ENCODE measurements around the gene AVEN. TPM values are rescaled to one million over a fixed set of nuclear protein-coding genes. Genes with fewer than 3 reads are reported as not detected.

AVEN gene
- polyA plus RNA-seq, 1 of the 3 experiments (the other 2 are of a cell fraction): 7.5 TPM

DNA sequence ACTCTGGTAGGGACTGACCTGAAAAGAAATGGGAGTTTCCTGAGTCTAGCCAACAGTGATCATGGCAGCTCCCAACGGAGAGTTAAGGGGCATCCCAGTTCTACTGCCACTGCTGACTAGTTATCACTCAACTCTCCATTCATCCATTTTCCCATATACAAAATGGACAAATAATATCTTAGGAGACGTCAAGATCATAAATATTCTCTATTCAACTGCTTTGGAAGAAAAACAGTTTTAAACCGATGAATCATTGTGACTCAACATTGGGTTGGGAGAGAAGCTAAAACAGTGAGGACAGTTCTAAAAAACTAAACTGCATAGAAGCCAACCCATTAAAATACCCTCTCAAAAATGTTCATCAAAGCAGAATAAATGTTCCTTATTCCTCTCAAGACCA is 128.3 kb downstream of the AVEN start (continued):
- no peak for TF ChIP-seq SMC3 (IDR thresholded peaks at IDR 0.05; ENCODE audit: low read depth, low read length)
- TF ChIP-seq POLR2AphosphoS5 (IDR thresholded peaks at IDR 0.05; ENCODE audit: low read depth, low read length): no peak; the same call in 1 of the 2 replicates
- no peak for TF ChIP-seq ELF1 (IDR thresholded peaks at IDR 0.05)
- peak in 1 of 2 experiments; percentile 67; a peak in 1 of 4 replicates for TF ChIP-seq EP300 (IDR thresholded peaks at IDR 0.05; ENCODE audit: borderline replicate concordance in 1 of 2, low read depth in 1 of 2, low read length in 1 of 2)
- no peak for TF ChIP-seq EZH2phosphoT487 (IDR thresholded peaks at IDR 0.05; ENCODE audit: borderline replicate concordance, low read depth)
- no peak for TF ChIP-seq TEAD4 (IDR thresholded peaks at IDR 0.05; ENCODE audit: borderline replicate concordance, insufficient read depth)
- TF ChIP-seq MEF2A (IDR thresholded peaks at IDR 0.05; ENCODE audit: borderline replicate concordance, low read depth): no peak
- 0 out of 2 replicates have a peak, but pooled peaks have one; percentile 18 for TF ChIP-seq FOXM1 (IDR thresholded peaks at IDR 0.05; ENCODE audit: low read depth)
- TF ChIP-seq RXRA (IDR thresholded peaks at IDR 0.05; ENCODE audit: borderline replicate concordance, low read depth): no peak; the same call in 1 of the 2 replicates
- no peak for TF ChIP-seq CHD2 (IDR thresholded peaks at IDR 0.05; ENCODE audit: low read length, partially characterized antibody)

DNA sequence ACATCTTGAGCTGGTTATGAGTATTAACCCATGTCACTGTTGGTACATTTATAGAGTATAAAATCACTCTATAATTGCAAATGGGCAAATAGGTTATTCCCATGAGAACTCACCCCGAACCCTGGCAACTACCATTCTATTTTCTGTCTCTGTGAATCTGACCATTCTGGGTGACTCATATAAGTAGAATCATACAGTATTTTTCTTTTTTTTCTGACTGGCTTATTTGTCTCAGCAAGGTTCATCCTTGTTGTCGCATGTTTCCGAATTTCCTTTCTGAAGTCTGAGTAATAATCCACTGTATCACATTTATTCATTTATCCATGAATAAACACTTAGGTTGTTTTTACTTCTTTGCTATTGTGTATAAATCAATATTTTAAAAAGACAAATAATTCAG is 130.6 kb downstream of the AVEN start:
- H3K4me1 ChIP-seq (ENCODE audit: control insufficient read depth in 1 of 2, insufficient read depth in 2 of 2, low read depth in 1 of 2, low read length in 1 of 2): peaks cover 0 to 23% of the 10 kb centered on the region in 2 experiments
- ChIA-PET CTCF (interaction anchor here (1.7 kb wide), 1 partner anchor 25 kb away, joined by 3 read pairs; no protein-coding TSS in a partner anchor), POLR2A (no interaction called here)
- no peaks in the 10 kb centered on the region for H3K9me2 ChIP-seq
- H3K79me2 ChIP-seq (ENCODE audit: insufficient read depth): no peaks in the 10 kb centered on the region
- H3K4me2 ChIP-seq: peak overlapping the region; percentile 71
- peak overlapping the region in 1 of 2 experiments; percentile 86; a peak in 2 of 4 replicates for H3K27ac ChIP-seq (ENCODE audit: low read depth in 2 of 2, low read length in 1 of 2)
- no peaks in the 10 kb centered on the region for H3K27me3 ChIP-seq (ENCODE audit: insufficient read depth)
- no peaks in the 10 kb centered on the region for H3K36me3 ChIP-seq (replicated peaks in 1 of 2; ENCODE audit: control insufficient read depth in 1 of 2, insufficient read depth in 2 of 2, low read length in 1 of 2)
- H3F3A ChIP-seq (replicated peaks; ENCODE audit: insufficient read depth): peaks cover 30% of the 10 kb centered on the region
- no peaks in the 10 kb centered on the region for H4K20me1 ChIP-seq (ENCODE audit: insufficient read depth)
- H3K4me3 ChIP-seq (ENCODE audit: low read depth in 2 of 2, low read length in 1 of 2): no peak overlapping the region
- no peak for DNase-seq
- peak overlapping the region; percentile 49; the same call in 1 of the 2 replicates for H3K9ac ChIP-seq
- TF ChIP-seq FOSL2 (IDR thresholded peaks at IDR 0.05; ENCODE audit: borderline replicate concordance, low read depth) (peak; percentile 64; the same call in 1 of the 2 replicates), RFX5 (IDR thresholded peaks at IDR 0.05; ENCODE audit: low read length) (no peak), JUND (IDR thresholded peaks at IDR 0.05) (peak; percentile 34; the same call in 1 of the 2 replicates)
- no peak overlapping the region for H2AFZ ChIP-seq (ENCODE audit: low read depth)
- no peaks in the 10 kb centered on the region for H3K9me3 ChIP-seq
- WGBS (ENCODE audit: low lambda C conversion rate): 43% methylated on average over 3 of the region's 3 CpGs

DNA sequence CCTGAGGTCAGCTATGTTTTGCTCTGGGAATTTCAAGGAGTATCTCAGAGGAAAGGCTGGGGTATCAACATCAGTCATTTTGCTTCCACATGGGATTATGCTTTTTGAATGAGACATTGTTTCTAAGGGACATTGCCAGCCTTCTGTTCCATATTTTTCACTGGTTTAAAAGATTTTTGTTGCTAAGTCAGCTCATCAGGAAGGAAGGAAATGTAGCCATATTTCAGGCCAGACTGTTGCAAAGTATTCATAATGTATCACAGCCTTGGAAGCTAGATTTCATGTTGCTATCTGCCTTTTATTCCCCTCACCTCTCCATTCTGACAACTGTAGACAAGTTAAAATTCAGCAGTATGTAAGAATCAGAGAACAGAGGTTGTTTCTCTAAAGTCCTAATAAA is 131.7 kb downstream of the AVEN start:
- no peaks in the 10 kb centered on the region for H3K9me3 ChIP-seq
- ChIA-PET CTCF (no interaction called here), POLR2A (no interaction called here)
- H3K9ac ChIP-seq: peak overlapping the region; percentile 24; the same call in 1 of the 2 replicates
- no peaks in the 10 kb centered on the region for H4K20me1 ChIP-seq (ENCODE audit: insufficient read depth)
- DNase-seq: no peak
- H3K27me3 ChIP-seq (ENCODE audit: insufficient read depth): no peaks in the 10 kb centered on the region
- H3K4me3 ChIP-seq (ENCODE audit: low read depth in 2 of 2, low read length in 1 of 2): no peak overlapping the region
- no peaks in the 10 kb centered on the region for H3K79me2 ChIP-seq (ENCODE audit: insufficient read depth)
- H3K4me1 ChIP-seq (ENCODE audit: control insufficient read depth in 1 of 2, insufficient read depth in 2 of 2, low read depth in 1 of 2, low read length in 1 of 2): peaks cover 0 to 23% of the 10 kb centered on the region in 2 experiments
- H2AFZ ChIP-seq (ENCODE audit: low read depth): no peak overlapping the region
- 0 out of 2 replicates have a peak overlapping the region, but pooled peaks have one; percentile 71 for H3K4me2 ChIP-seq
- H3K36me3 ChIP-seq (replicated peaks in 1 of 2; ENCODE audit: control insufficient read depth in 1 of 2, insufficient read depth in 2 of 2, low read length in 1 of 2): no peaks in the 10 kb centered on the region
- peak overlapping the region in 1 of 2 experiments; percentile 86; a peak in 2 of 4 replicates for H3K27ac ChIP-seq (ENCODE audit: low read depth in 2 of 2, low read length in 1 of 2)
- peaks cover 30% of the 10 kb centered on the region for H3F3A ChIP-seq (replicated peaks; ENCODE audit: insufficient read depth)
- no peaks in the 10 kb centered on the region for H3K9me2 ChIP-seq
- no peak for TF ChIP-seq EP300 (IDR thresholded peaks at IDR 0.05; ENCODE audit: borderline replicate concordance in 1 of 2, low read depth in 1 of 2, low read length in 1 of 2)
- TF ChIP-seq, protein P1, sequence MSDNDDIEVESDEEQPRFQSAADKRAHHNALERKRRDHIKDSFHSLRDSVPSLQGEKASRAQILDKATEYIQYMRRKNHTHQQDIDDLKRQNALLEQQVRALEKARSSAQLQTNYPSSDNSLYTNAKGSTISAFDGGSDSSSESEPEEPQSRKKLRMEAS (IDR thresholded peaks at IDR 0.05; ENCODE audit: low read depth): no peak
- TF ChIP-seq CHD2 (IDR thresholded peaks at IDR 0.05; ENCODE audit: low read length, partially characterized antibody): no peak
- TF ChIP-seq RFX5 (IDR thresholded peaks at IDR 0.05; ENCODE audit: low read length): no peak
- TF ChIP-seq, protein P2, sequence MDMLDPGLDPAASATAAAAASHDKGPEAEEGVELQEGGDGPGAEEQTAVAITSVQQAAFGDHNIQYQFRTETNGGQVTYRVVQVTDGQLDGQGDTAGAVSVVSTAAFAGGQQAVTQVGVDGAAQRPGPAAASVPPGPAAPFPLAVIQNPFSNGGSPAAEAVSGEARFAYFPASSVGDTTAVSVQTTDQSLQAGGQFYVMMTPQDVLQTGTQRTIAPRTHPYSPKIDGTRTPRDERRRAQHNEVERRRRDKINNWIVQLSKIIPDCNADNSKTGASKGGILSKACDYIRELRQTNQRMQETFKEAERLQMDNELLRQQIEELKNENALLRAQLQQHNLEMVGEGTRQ (IDR thresholded peaks at IDR 0.05; ENCODE audit: borderline replicate concordance, low read depth, low read length): no peak
- TF ChIP-seq FOXM1 (IDR thresholded peaks at IDR 0.05; ENCODE audit: low read depth): no peak
- no peak for TF ChIP-seq GATA2 (CRISPR knock-in tag; IDR thresholded peaks at IDR 0.05)
- no peak for TF ChIP-seq YY1 (IDR thresholded peaks at IDR 0.05; ENCODE audit: low read depth)
- TF ChIP-seq FOSL2 (IDR thresholded peaks at IDR 0.05; ENCODE audit: borderline replicate concordance, low read depth): no peak
- TF ChIP-seq TCF12 (IDR thresholded peaks at IDR 0.05): no peak
- TF ChIP-seq FOXJ3 (CRISPR knock-in tag; IDR thresholded peaks at IDR 0.05): no peak
- no peak for TF ChIP-seq TEAD4 (IDR thresholded peaks at IDR 0.05; ENCODE audit: borderline replicate concordance, insufficient read depth)
